Activated naive CD4-positive, alpha-beta T cell treated with anti-CD3 and anti-CD28 coated beads, Interleukin-2, amount 10 ng/mL, durations not matched to agents 7 days and 5 days (primary cell): ENCODE data around the gene GPS1.

ENCODE experiments used
- CTCF ChIA-PET: fragments of 350-600 bp; sonication (Branson Sonifier 250); formaldehyde crosslinking; loops from one replicate; lab custom pipeline; 2021; ENCODE audit warnings: antibody characterized with exemption; lab: Charles Lee
- DNase-seq: peaks from one replicate; pipeline ENCODE4 v3.0.0-alpha.2; 2020
- H3K27ac Mint-ChIP-seq: one replicate; pipeline ENCODE4 v1.8.0; 2021; ENCODE audit warnings: mild to moderate bottlenecking, moderate library complexity, mixed read lengths
- H3K27me3 Mint-ChIP-seq: one replicate; pipeline ENCODE4 v1.8.0; 2021; ENCODE audit warnings: mild to moderate bottlenecking, mixed read lengths
- H3K36me3 Mint-ChIP-seq: one replicate; pipeline ENCODE4 v1.8.0; 2021; ENCODE audit warnings: mixed read lengths
- H3K4me1 Mint-ChIP-seq: one replicate; pipeline ENCODE4 v1.8.0; 2021; ENCODE audit warnings: mixed read lengths
- H3K4me3 Mint-ChIP-seq: one replicate; pipeline ENCODE4 v1.8.0; 2021; ENCODE audit warnings: mild to moderate bottlenecking, moderate library complexity, mixed read lengths
- H3K9me3 Mint-ChIP-seq: one replicate; pipeline ENCODE4 v1.8.0; 2021; ENCODE audit warnings: mixed read lengths

The GPS1 gene

DNA sequence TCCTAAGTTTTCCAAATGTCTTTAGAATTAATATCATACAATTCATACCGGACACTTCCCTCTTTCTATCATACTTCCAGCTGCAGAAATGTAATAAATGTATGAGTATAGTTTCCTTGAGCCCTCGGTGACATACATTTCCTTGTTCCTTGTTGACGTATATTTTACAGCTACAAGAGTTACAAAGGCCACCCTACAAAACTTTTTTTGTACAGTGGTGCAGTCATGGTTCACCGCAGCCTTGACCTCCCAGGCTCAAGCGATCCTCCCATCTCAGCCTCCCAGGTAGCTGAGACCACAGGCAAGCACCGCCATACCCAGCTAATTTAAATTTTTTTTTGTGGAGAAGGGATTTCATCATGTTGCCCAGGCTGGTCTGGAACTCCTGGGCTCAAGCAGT lies 21.1 kb downstream of the GPS1 start:
- no peak overlapping the region for H3K27ac Mint-ChIP-seq
- CTCF ChIA-PET, result no interaction called here
- H3K27me3 Mint-ChIP-seq, result peaks cover 21% of the 10 kb centered on the region
- no peak overlapping the region for H3K4me3 Mint-ChIP-seq
- H3K4me1 Mint-ChIP-seq, result no peaks in the 10 kb centered on the region
- no peak for DNase-seq
- no peaks in the 10 kb centered on the region for H3K9me3 Mint-ChIP-seq
- H3K36me3 Mint-ChIP-seq, result no peaks in the 10 kb centered on the region

DNA sequence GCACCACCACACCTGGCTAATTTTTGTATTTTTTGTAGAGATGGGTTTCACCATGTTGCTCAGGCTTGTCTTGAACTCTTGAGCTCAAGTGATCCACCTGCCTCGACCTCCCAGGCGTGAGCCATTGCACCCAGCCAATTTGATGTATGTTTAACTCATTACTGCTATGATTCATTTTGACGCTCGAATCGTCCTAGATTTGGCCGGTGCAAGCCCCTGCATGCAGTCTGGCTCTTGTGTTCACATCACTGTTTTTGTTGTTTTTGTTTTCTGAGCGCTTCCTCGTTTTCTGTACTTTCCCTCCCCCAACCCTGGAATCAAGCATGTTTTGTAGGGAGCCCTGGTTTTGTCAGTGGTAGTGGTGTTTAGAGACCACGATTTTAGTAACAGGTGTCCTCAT lies 21.7 kb downstream of the GPS1 start:
- Mint-ChIP-seq H3K4me1 (no peaks in the 10 kb centered on the region), H3K9me3 (no peaks in the 10 kb centered on the region), H3K36me3 (peaks cover 3% of the 10 kb centered on the region), H3K4me3 (no peak overlapping the region), H3K27ac (no peak overlapping the region), H3K27me3 (peaks cover 21% of the 10 kb centered on the region)
- CTCF ChIA-PET, result no interaction called here
- no peak for DNase-seq

GRCh38 chr17:82076018-82076784 lies 24.5 kb downstream of the GPS1 start:
- no peak overlapping the region for H3K4me3 Mint-ChIP-seq
- CTCF ChIA-PET, result no interaction called here

GRCh38 chr17:82076785-82077591 lies 25.3 kb downstream of the GPS1 start:
- CTCF ChIA-PET, result no interaction called here
- Mint-ChIP-seq H3K4me3 (no peak overlapping the region), H3K9me3 (no peaks in the 10 kb centered on the region), H3K36me3 (peaks cover 14% of the 10 kb centered on the region), H3K27ac (no peak overlapping the region), H3K4me1 (no peaks in the 10 kb centered on the region), H3K27me3 (peaks cover 16% of the 10 kb centered on the region)
- DNase-seq, result no peak

More at GRCh38 chr17:82076018-82076784, 24.5 kb downstream of the GPS1 start:
- no peaks in the 10 kb centered on the region for H3K9me3 Mint-ChIP-seq
- no peak for DNase-seq
- peaks cover 16% of the 10 kb centered on the region for H3K27me3 Mint-ChIP-seq
- H3K36me3 Mint-ChIP-seq, result peaks cover 14% of the 10 kb centered on the region
- no peaks in the 10 kb centered on the region for H3K4me1 Mint-ChIP-seq
- H3K27ac Mint-ChIP-seq, result no peak overlapping the region

- no peaks in the 10 kb centered on the region for H3K4me1 Mint-ChIP-seq
- no peak for DNase-seq
- peaks cover 10% of the 10 kb centered on the region for H3K27me3 Mint-ChIP-seq
- H3K9me3 Mint-ChIP-seq, result no peaks in the 10 kb centered on the region
- peaks cover 14% of the 10 kb centered on the region for H3K36me3 Mint-ChIP-seq
- H3K4me3 Mint-ChIP-seq, result no peak overlapping the region
- CTCF ChIA-PET, result no interaction called here
- H3K27ac Mint-ChIP-seq, result no peak overlapping the region
These were observed 26.1 kb downstream of the GPS1 start for GRCh38 chr17:82077617-82078358.

DNA sequence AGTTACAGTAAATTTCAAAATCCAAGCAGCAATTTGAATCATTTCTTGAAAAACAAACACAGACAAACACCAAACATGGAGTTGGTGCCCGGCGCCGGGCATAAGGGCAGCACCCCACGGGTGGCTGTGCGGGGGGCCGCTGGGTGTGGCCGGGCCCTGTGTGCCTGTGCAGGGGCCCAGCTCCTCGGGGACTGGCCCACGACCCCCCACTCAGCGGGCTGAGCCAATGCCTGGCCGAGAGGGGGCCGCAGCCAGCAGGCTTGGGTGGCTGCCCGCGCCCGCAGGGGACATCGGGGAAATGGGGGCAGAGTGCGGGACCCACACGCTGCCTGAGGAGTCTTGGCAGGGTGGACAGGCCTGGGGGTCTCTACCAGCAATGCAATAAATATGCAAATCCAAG lies 26.7 kb downstream of the GPS1 start:
- no peaks in the 10 kb centered on the region for H3K4me1 Mint-ChIP-seq
- no peak for DNase-seq
- H3K9me3 Mint-ChIP-seq, result no peaks in the 10 kb centered on the region
- no peak overlapping the region for H3K4me3 Mint-ChIP-seq
- CTCF ChIA-PET, result no interaction called here
- peaks cover 19% of the 10 kb centered on the region for H3K36me3 Mint-ChIP-seq
- H3K27ac Mint-ChIP-seq, result no peak overlapping the region
- peaks cover 4% of the 10 kb centered on the region for H3K27me3 Mint-ChIP-seq

- Mint-ChIP-seq H3K9me3 (no peaks in the 10 kb centered on the region), H3K4me3 (no peak overlapping the region), H3K4me1 (no peaks in the 10 kb centered on the region), H3K27me3 (peaks cover 4% of the 10 kb centered on the region), H3K36me3 (peaks cover 20% of the 10 kb centered on the region), H3K27ac (no peak overlapping the region)
- DNase-seq, result no peak
- CTCF ChIA-PET, result no interaction called here
These were observed 27.4 kb downstream of the GPS1 start for GRCh38 chr17:82079001-82079677.

GRCh38 chr17:82080048-82080788 lies 28.5 kb downstream of the GPS1 start:
- no peaks in the 10 kb centered on the region for H3K4me1 Mint-ChIP-seq
- H3K36me3 Mint-ChIP-seq, result peaks cover 24% of the 10 kb centered on the region
- H3K27me3 Mint-ChIP-seq, result no peaks in the 10 kb centered on the region
- no peak for DNase-seq
- no peak overlapping the region for H3K4me3 Mint-ChIP-seq
- no peaks in the 10 kb centered on the region for H3K9me3 Mint-ChIP-seq
- CTCF ChIA-PET, result no interaction called here
- no peak overlapping the region for H3K27ac Mint-ChIP-seq

DNA sequence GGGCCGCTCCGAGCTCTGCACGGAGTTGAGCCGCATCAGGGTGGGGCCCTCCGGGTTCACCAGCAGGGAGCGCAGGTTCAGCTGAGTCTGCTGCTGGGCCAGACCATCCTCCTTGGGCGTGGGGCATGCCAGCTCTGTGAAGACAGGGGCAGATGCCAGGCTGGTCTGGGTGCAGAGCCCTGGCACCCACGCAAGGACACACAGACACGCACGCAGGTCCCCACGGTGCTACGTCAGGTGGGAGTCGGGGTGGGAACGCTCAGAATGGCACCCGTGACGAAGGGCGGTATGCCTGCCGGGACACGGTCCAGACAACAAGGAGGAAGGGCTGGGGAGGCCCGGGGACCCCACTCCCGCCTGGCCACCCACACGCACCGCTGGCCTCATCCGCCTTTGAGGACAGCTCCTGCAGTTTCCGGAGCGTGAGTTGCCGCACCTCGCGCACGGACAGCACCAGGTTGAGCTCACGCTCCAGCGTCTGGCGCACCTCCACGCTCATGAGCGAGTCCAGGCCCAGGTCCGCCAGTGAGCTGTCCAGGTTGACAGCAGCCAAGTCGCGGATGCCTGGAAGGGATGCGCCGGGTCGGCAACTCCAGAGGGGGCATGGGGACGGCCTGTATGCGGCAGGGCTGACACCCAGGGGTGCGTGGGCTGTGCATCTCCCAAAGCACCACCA lies 29.2 kb downstream of the GPS1 start:
- no peak for DNase-seq
- Mint-ChIP-seq H3K27ac (no peak overlapping the region), H3K4me1 (no peaks in the 10 kb centered on the region), H3K9me3 (no peaks in the 10 kb centered on the region), H3K27me3 (no peaks in the 10 kb centered on the region), H3K4me3 (no peak overlapping the region), H3K36me3 (peaks cover 24% of the 10 kb centered on the region)
- CTCF ChIA-PET, result interaction anchor here (0.5 kb wide), 1 partner anchor 14 kb away, joined by 4 read pairs; no protein-coding TSS in a partner anchor

GRCh38 chr17:82081546-82081945 lies 29.8 kb downstream of the GPS1 start:
- Mint-ChIP-seq H3K36me3 (peaks cover 24% of the 10 kb centered on the region), H3K27me3 (no peaks in the 10 kb centered on the region), H3K4me3 (no peak overlapping the region), H3K27ac (no peak overlapping the region), H3K9me3 (no peaks in the 10 kb centered on the region), H3K4me1 (no peaks in the 10 kb centered on the region)
- CTCF ChIA-PET, result interaction anchor here (0.5 kb wide), 1 partner anchor 15 kb away, joined by 4 read pairs; no protein-coding TSS in a partner anchor
- no peak for DNase-seq

DNA sequence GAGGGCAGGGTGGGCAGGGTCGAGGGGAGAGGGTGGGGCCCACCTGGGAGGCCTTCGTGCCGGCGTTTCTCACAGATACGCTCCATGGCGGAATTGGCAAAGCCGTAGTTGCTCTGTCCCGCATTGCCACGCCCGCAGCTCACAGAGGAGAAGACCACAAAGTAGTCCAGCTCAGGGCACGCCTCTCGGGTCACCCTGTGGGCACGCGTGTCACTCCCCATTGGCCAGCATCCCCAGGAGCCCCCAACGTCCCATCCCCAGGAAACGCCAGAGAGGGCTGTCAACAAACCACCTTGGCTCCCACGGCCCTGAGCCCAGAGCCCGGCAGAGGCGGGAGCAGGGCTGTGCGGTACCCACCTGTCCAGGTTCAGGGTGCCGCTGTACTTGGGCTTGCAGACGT lies 30.3 kb downstream of the GPS1 start:
- H3K27me3 Mint-ChIP-seq, result no peaks in the 10 kb centered on the region
- CTCF ChIA-PET, result no interaction called here
- no peak for DNase-seq
- H3K27ac Mint-ChIP-seq, result no peak overlapping the region
- peaks cover 25% of the 10 kb centered on the region for H3K36me3 Mint-ChIP-seq
- H3K9me3 Mint-ChIP-seq, result no peaks in the 10 kb centered on the region
- no peak overlapping the region for H3K4me3 Mint-ChIP-seq
- H3K4me1 Mint-ChIP-seq, result no peaks in the 10 kb centered on the region

- DNase-seq, result no peak
- Mint-ChIP-seq H3K27ac (no peak overlapping the region), H3K27me3 (no peaks in the 10 kb centered on the region), H3K4me3 (no peak overlapping the region), H3K4me1 (no peaks in the 10 kb centered on the region), H3K9me3 (no peaks in the 10 kb centered on the region), H3K36me3 (peaks cover 25% of the 10 kb centered on the region)
- CTCF ChIA-PET, result no interaction called here
These were observed 30.8 kb downstream of the GPS1 start for GRCh38 chr17:82082456-82082855.

DNA sequence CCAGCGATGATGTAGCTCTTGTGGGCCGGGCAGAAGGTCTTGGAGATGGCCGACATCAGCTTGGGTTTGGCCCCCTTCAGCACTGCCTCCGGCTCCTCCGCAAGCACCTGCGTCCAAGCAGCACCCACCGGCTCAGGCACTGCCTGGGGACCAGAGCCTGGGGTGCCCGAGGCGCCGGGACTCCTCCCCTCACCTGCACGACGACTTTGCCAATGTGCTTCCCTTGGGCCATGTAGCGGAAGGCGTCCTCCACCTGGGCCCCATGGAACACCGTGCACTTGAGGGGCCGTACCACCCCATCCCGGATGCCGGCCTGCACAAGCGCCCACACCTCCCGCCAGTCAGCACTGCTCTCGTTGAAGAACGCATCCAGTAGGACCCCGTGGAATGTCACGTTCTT lies 31.3 kb downstream of the GPS1 start:
- CTCF ChIA-PET, result no interaction called here
- Mint-ChIP-seq H3K27ac (no peak overlapping the region), H3K27me3 (no peaks in the 10 kb centered on the region), H3K36me3 (peaks cover 26% of the 10 kb centered on the region), H3K9me3 (no peaks in the 10 kb centered on the region), H3K4me1 (no peaks in the 10 kb centered on the region), H3K4me3 (no peak overlapping the region)
- DNase-seq, result no peak
